ENCODE measurements around the gene F5.

DNA sequence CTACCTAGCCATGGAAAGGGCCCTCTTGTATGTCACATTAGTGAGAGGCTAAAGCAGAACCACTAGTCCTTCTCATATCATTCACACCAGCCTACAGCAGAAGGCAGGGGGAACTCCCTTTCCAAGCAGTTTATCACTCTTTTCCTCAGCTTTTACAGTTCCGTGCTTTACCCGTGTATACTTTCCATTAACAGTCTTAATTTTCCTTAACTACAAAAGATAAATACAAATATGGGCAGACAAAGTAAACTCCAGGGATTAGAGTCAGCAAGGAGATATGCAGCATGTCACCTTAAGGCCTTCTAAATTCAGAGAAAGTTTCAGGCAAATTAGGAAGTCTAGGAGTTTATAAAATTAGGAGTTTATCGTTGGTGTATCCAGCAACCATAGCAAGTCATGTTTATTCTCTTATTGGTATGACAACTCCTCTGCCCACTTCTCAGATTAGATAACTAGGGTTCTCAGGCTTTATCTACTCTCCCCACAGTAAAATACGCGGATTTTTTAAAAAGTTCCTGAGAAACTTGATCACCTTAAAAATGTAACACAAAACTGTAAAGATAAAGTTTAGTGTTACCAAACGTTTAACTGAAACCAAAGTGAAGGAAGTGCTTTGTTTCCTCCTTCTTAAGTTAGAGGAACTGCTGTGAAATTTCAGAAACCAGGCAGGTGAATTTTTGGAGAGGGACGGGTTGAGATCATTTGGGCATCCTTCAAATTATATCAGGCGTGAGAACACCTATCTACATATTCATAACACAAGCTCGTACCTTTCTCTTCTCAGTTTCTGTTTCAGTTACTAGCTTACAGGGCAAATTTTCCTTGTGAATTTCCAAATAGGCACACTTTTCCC lies 57.8 kb downstream of the F5 start:
- no peak for TF ChIP-seq POLR2A (conservative IDR thresholded peaks at IDR 0.05)
- TF ChIP-seq RCOR1 (IDR thresholded peaks at IDR 0.05; ENCODE audit: borderline replicate concordance in 1 of 2, low read depth in 2 of 2, low read length in 2 of 2): no peak
- no peak for TF ChIP-seq SMAD3 (CRISPR knock-in tag; conservative IDR thresholded peaks at IDR 0.05)
